ENCODE measurements around the gene MED12L. TPM values are rescaled to one million over a fixed set of nuclear protein-coding genes. Genes with fewer than 3 reads are reported as not detected.
A peak's percentile ranks its signal among the peaks of the same experiment; 100 is the strongest.

Gene MED12L
- total RNA-seq, 2 experiments from 2014 or later, result 1.6 to 2.1 TPM

GRCh38 chr3:151109286-151109800 is 23.9 kb downstream of the MED12L start:
- Mint-ChIP-seq H3K27ac (no peak overlapping the region), H3K4me3 (no peak overlapping the region), H3K27me3 (no peaks in the 10 kb centered on the region), H3K4me1 (no peaks in the 10 kb centered on the region), H3K36me3 (no peaks in the 10 kb centered on the region), H3K9me3 (no peaks in the 10 kb centered on the region)
- no peak for DNase-seq

- no peaks in the 10 kb centered on the region for H3K36me3 Mint-ChIP-seq
- no peaks in the 10 kb centered on the region for H3K27me3 Mint-ChIP-seq
- no peaks in the 10 kb centered on the region for H3K4me1 Mint-ChIP-seq
- H3K4me3 Mint-ChIP-seq, result no peak overlapping the region
- no peak for DNase-seq
- no peak overlapping the region for H3K27ac Mint-ChIP-seq
- no peaks in the 10 kb centered on the region for H3K9me3 Mint-ChIP-seq
Observed at GRCh38 chr3:151112731-151113130, 27.3 kb downstream of the MED12L start.

GRCh38 chr3:151113343-151113742 is 27.9 kb downstream of the MED12L start:
- Mint-ChIP-seq H3K36me3 (no peaks in the 10 kb centered on the region), H3K9me3 (no peaks in the 10 kb centered on the region), H3K4me1 (no peaks in the 10 kb centered on the region), H3K27me3 (no peaks in the 10 kb centered on the region), H3K27ac (no peak overlapping the region), H3K4me3 (no peak overlapping the region)
- no peak for DNase-seq

GRCh38 chr3:151117047-151117446 is 31.6 kb downstream of the MED12L start:
- Mint-ChIP-seq H3K4me1 (no peaks in the 10 kb centered on the region), H3K27ac (no peak overlapping the region), H3K4me3 (no peak overlapping the region), H3K36me3 (no peaks in the 10 kb centered on the region), H3K9me3 (no peaks in the 10 kb centered on the region), H3K27me3 (no peaks in the 10 kb centered on the region)
- no peak for DNase-seq

- no peaks in the 10 kb centered on the region for H3K4me1 Mint-ChIP-seq
- H3K9me3 Mint-ChIP-seq, result no peaks in the 10 kb centered on the region
- no peaks in the 10 kb centered on the region for H3K36me3 Mint-ChIP-seq
- no peak for DNase-seq
- H3K27me3 Mint-ChIP-seq, result no peaks in the 10 kb centered on the region
- H3K27ac Mint-ChIP-seq, result no peak overlapping the region
- H3K4me3 Mint-ChIP-seq, result no peak overlapping the region
Observed at GRCh38 chr3:151119188-151119587, 33.7 kb downstream of the MED12L start.

- no peak overlapping the region for H3K27ac Mint-ChIP-seq
- H3K9me3 Mint-ChIP-seq, result no peaks in the 10 kb centered on the region
- no peaks in the 10 kb centered on the region for H3K27me3 Mint-ChIP-seq
- H3K4me3 Mint-ChIP-seq, result no peak overlapping the region
- no peaks in the 10 kb centered on the region for H3K36me3 Mint-ChIP-seq
- no peaks in the 10 kb centered on the region for H3K4me1 Mint-ChIP-seq
- DNase-seq, result no peak
Observed at GRCh38 chr3:151120409-151120808, 34.9 kb downstream of the MED12L start.

GRCh38 chr3:151121016-151121415 is 35.6 kb downstream of the MED12L start:
- H3K9me3 Mint-ChIP-seq, result no peaks in the 10 kb centered on the region
- DNase-seq, result no peak
- H3K27me3 Mint-ChIP-seq, result no peaks in the 10 kb centered on the region
- H3K27ac Mint-ChIP-seq, result no peak overlapping the region
- H3K36me3 Mint-ChIP-seq, result no peaks in the 10 kb centered on the region
- H3K4me3 Mint-ChIP-seq, result no peak overlapping the region
- no peaks in the 10 kb centered on the region for H3K4me1 Mint-ChIP-seq

- H3K36me3 Mint-ChIP-seq, result no peaks in the 10 kb centered on the region
- H3K27ac Mint-ChIP-seq, result no peak overlapping the region
- no peaks in the 10 kb centered on the region for H3K27me3 Mint-ChIP-seq
- DNase-seq, result no peak
- no peaks in the 10 kb centered on the region for H3K4me1 Mint-ChIP-seq
- H3K9me3 Mint-ChIP-seq, result no peaks in the 10 kb centered on the region
- H3K4me3 Mint-ChIP-seq, result no peak overlapping the region
Observed at GRCh38 chr3:151123827-151124226, 38.4 kb downstream of the MED12L start.

GRCh38 chr3:151124476-151124875 is 39.0 kb downstream of the MED12L start:
- Mint-ChIP-seq H3K27ac (no peak overlapping the region), H3K36me3 (no peaks in the 10 kb centered on the region), H3K4me1 (no peaks in the 10 kb centered on the region), H3K27me3 (no peaks in the 10 kb centered on the region), H3K4me3 (no peak overlapping the region), H3K9me3 (no peaks in the 10 kb centered on the region)
- DNase-seq, result no peak

- Mint-ChIP-seq H3K27me3 (no peaks in the 10 kb centered on the region), H3K27ac (no peak overlapping the region), H3K4me3 (no peak overlapping the region), H3K36me3 (no peaks in the 10 kb centered on the region), H3K9me3 (no peaks in the 10 kb centered on the region), H3K4me1 (peaks cover 9% of the 10 kb centered on the region)
- DNase-seq, result no peak
Observed at GRCh38 chr3:151130428-151130827, 45.0 kb downstream of the MED12L start.

GRCh38 chr3:151133175-151133574 is 47.7 kb downstream of the MED12L start:
- Mint-ChIP-seq H3K27me3 (no peaks in the 10 kb centered on the region), H3K4me3 (no peak overlapping the region), H3K36me3 (no peaks in the 10 kb centered on the region), H3K4me1 (peaks cover 20% of the 10 kb centered on the region), H3K27ac (no peak overlapping the region), H3K9me3 (no peaks in the 10 kb centered on the region)
- no peak for DNase-seq

- H3K27ac Mint-ChIP-seq, result no peak overlapping the region
- no peak overlapping the region for H3K4me3 Mint-ChIP-seq
Observed at GRCh38 chr3:151133917-151134450, 48.5 kb downstream of the MED12L start.

GRCh38 chr3:151135541-151136337 is 50.3 kb downstream of the MED12L start:
- no peaks in the 10 kb centered on the region for H3K9me3 Mint-ChIP-seq
- peaks cover 20% of the 10 kb centered on the region for H3K4me1 Mint-ChIP-seq
- H3K4me3 Mint-ChIP-seq, result no peak overlapping the region
- no peaks in the 10 kb centered on the region for H3K36me3 Mint-ChIP-seq
- peak overlapping the region; percentile 43 for H3K27ac Mint-ChIP-seq
- no peaks in the 10 kb centered on the region for H3K27me3 Mint-ChIP-seq
- DNase-seq, result peak; percentile 59

More at GRCh38 chr3:151133917-151134450, 48.5 kb downstream of the MED12L start:
- Mint-ChIP-seq H3K4me1 (peaks cover 20% of the 10 kb centered on the region), H3K9me3 (no peaks in the 10 kb centered on the region), H3K36me3 (no peaks in the 10 kb centered on the region), H3K27me3 (no peaks in the 10 kb centered on the region)
- no peak for DNase-seq

GRCh38 chr3:151142929-151143328 is 57.5 kb downstream of the MED12L start:
- DNase-seq, result no peak
- no peak overlapping the region for H3K27ac Mint-ChIP-seq
- H3K27me3 Mint-ChIP-seq, result no peaks in the 10 kb centered on the region
- no peaks in the 10 kb centered on the region for H3K36me3 Mint-ChIP-seq
- H3K4me1 Mint-ChIP-seq, result no peaks in the 10 kb centered on the region
- no peak overlapping the region for H3K4me3 Mint-ChIP-seq
- no peaks in the 10 kb centered on the region for H3K9me3 Mint-ChIP-seq

GRCh38 chr3:151144016-151144415 is 58.6 kb downstream of the MED12L start:
- Mint-ChIP-seq H3K27ac (no peak overlapping the region), H3K27me3 (no peaks in the 10 kb centered on the region), H3K9me3 (no peaks in the 10 kb centered on the region), H3K4me3 (no peak overlapping the region), H3K4me1 (no peaks in the 10 kb centered on the region), H3K36me3 (no peaks in the 10 kb centered on the region)
- DNase-seq, result no peak

GRCh38 chr3:151144760-151145159 is 59.3 kb downstream of the MED12L start:
- Mint-ChIP-seq H3K4me3 (no peak overlapping the region), H3K27me3 (no peaks in the 10 kb centered on the region), H3K4me1 (no peaks in the 10 kb centered on the region), H3K36me3 (no peaks in the 10 kb centered on the region), H3K27ac (no peak overlapping the region), H3K9me3 (no peaks in the 10 kb centered on the region)
- no peak for DNase-seq
